Pancreas (tissue), 10 donors: Measurements from ENCODE around the gene MPC1. TPM values are rescaled to one million over a fixed set of nuclear protein-coding genes. Genes with fewer than 3 reads are reported as not detected.

ENCODE experiments used
- ATAC-seq, 4 donors: fragments of 200-7000 bp; cut with Tn5 transposase; one replicate each; pipeline versions ENCODE4 v1.8.0 to v1.9.1; 2020; ENCODE audit warnings: mild to moderate bottlenecking in 4 of 4, moderate library complexity in 4 of 4
- DNase-seq, 6 donors: peaks; one replicate each; pipeline ENCODE4 v3.0.0-alpha.2; 2020
- FAIRE-seq: peaks from 2 replicates; lab custom pipeline; 2012; peaks lifted over from hg19 to GRCh38; lab: Jason Lieb, UNC
- H3K27ac ChIP-seq, 4 donors: fragments of 200-600 bp; sonication (generic); 1 replicate in 3 of 4; 2 replicates in 1 of 4; pipeline versions ENCODE4 v1.5.0 to v1.8.0; 2020
- H3K27me3 ChIP-seq, 4 donors: fragments of 200-600 bp; one replicate each; pipeline ENCODE4 v1.8.0; 2021
- H3K36me3 ChIP-seq, 3 donors: fragments of 200-600 bp; sonication (generic) in 1 of 3; one replicate each; pipeline versions ENCODE4 v1.5.0 to v1.8.0; 2020 to 2021
- H3K4me1 ChIP-seq, 3 donors: fragments of 200-600 bp; one replicate each; pipeline ENCODE4 v1.8.0; 2021
- H3K4me3 ChIP-seq, 4 donors: fragments of 200-600 bp; sonication (generic) in 2 of 4; one replicate each; pipeline versions ENCODE4 v1.5.0 to v1.8.0; 2020 to 2021
- H3K9me3 ChIP-seq, 4 donors: fragments of 200-600 bp; one replicate each; pipeline ENCODE4 v1.8.0; 2021
- whole genome bisulfite sequencing, 2 donors: extraction: QIAGEN DNeasy Blood & Tissue Kit; methylation state at CpG; one replicate each; pipeline ENCODE4 v1.1.7; 2013; 5-methylcytosine and 5-hydroxymethylcytosine counted together
- intact Hi-C, 3 donors: fragments of 100-400 bp; cut with DNase I; formaldehyde crosslinking; loops; one replicate each; pipeline versions ENCODE4 v1.11.1 to v1.14.2; 2022
- polyA plus RNA-seq, 2 donors: library from polyadenylated mRNA; stranded (reverse); fragments of 200-250 nt; gene quantifications; one replicate each; pipeline ENCODE4 v1.2.3, GENCODE V29; 2013
- total RNA-seq, 6 donors: library from RNA; stranded (reverse); fragmentation: NEBNext Ultra II Directional in 4 of 6; extraction: Animal tissue kit (Norgen Biotek cat#: 25700) in 4 of 6; gene quantifications; one replicate each; pipeline versions ENCODE4 v1.2.1 to v1.2.4, GENCODE V29; 2021 to 2023
- TF ChIP-seq, protein P1 (sequence below), 4 donors: fragments of 200-600 bp; sonication (generic) in 3 of 4; IDR thresholded peaks; one replicate each; pipeline versions ENCODE4 v1.5.0 to v1.8.0; 2021; ENCODE audit warnings: antibody characterized with exemption in 4 of 4
- donor health status: healthy with polysubstance abuse.
- donor health status: DM: no; HTN: no; CAD: no; lungs with moderate emphysema.
- donor health status: DM: no; HTN: no; CAD: no.
- donor health status: control.
- donor health status: control.
- donor health status: Bipolar disorder and iron deficiency.
- donor health status: DM: yes; HTN: yes; CAD: no.
- donor health status: DM: no; HTN: no; CAD: no.
- donor health status: DM: no; HTN: no; CAD: no.
- donor health status: DM: yes; HTN: yes; CAD: no.

The MPC1 gene
- total and polyA plus RNA-seq, 8 donors, result 17.0 to 56.3 (median 26.8) TPM

- H3K36me3 ChIP-seq, result peaks cover 0 to 33% (median 0%) of the 10 kb centered on the region in 3 donors
- FAIRE-seq, result no peak
Observed at GRCh38 chr6:166419286-166419685, 36.5 kb upstream of the MPC1 start.

GRCh38 chr6:166418691-166419143 lies 36.0 kb upstream of the MPC1 start:
- FAIRE-seq, result no peak
- DNase-seq, result no peak
- TF ChIP-seq, protein P1, sequence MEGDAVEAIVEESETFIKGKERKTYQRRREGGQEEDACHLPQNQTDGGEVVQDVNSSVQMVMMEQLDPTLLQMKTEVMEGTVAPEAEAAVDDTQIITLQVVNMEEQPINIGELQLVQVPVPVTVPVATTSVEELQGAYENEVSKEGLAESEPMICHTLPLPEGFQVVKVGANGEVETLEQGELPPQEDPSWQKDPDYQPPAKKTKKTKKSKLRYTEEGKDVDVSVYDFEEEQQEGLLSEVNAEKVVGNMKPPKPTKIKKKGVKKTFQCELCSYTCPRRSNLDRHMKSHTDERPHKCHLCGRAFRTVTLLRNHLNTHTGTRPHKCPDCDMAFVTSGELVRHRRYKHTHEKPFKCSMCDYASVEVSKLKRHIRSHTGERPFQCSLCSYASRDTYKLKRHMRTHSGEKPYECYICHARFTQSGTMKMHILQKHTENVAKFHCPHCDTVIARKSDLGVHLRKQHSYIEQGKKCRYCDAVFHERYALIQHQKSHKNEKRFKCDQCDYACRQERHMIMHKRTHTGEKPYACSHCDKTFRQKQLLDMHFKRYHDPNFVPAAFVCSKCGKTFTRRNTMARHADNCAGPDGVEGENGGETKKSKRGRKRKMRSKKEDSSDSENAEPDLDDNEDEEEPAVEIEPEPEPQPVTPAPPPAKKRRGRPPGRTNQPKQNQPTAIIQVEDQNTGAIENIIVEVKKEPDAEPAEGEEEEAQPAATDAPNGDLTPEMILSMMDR (IDR thresholded peaks at IDR 0.05), result no peak
- Histone ChIP-seq H3K27ac (no peak overlapping the region), H3K4me3 (no peak overlapping the region), H3K27me3 (no peaks in the 10 kb centered on the region), H3K36me3 (peaks cover 0 to 29% (median 0%) of the 10 kb centered on the region in 3 donors), H3K4me1 (no peaks in the 10 kb centered on the region), H3K9me3 (no peaks in the 10 kb centered on the region)
- no peak for ATAC-seq
- WGBS, 2 donors, result 92 to 94% methylated on average over 9 of the region's 9 CpGs
- intact Hi-C loops, result no loop called here

More at GRCh38 chr6:166419286-166419685, 36.5 kb upstream of the MPC1 start:
- DNase-seq (no peak), ATAC-seq (no peak)
- no peak overlapping the region for H3K27ac ChIP-seq
- intact Hi-C loops, result no loop called here
- no peaks in the 10 kb centered on the region for H3K27me3 ChIP-seq
- 93 to 96% methylated on average over 7 of the region's 7 CpGs for WGBS, 2 donors
- TF ChIP-seq, protein P1 (IDR thresholded peaks at IDR 0.05), result no peak
- no peaks in the 10 kb centered on the region for H3K4me1 ChIP-seq
- no peaks in the 10 kb centered on the region for H3K9me3 ChIP-seq
- no peak overlapping the region for H3K4me3 ChIP-seq

- Histone ChIP-seq H3K27ac (no peak overlapping the region), H3K4me1 (no peaks in the 10 kb centered on the region), H3K27me3 (no peaks in the 10 kb centered on the region), H3K36me3 (peaks cover 0 to 26% (median 0%) of the 10 kb centered on the region in 3 donors), H3K9me3 (no peaks in the 10 kb centered on the region), H3K4me3 (no peak overlapping the region)
- ATAC-seq (no peak), DNase-seq (no peak), FAIRE-seq (no peak)
- 93 to 95% methylated on average over 6 of the region's 6 CpGs for WGBS, 2 donors
- TF ChIP-seq, protein P1 (IDR thresholded peaks at IDR 0.05), result no peak
- intact Hi-C loops, result no loop called here
Observed at GRCh38 chr6:166417285-166417691, 34.5 kb upstream of the MPC1 start.

DNA sequence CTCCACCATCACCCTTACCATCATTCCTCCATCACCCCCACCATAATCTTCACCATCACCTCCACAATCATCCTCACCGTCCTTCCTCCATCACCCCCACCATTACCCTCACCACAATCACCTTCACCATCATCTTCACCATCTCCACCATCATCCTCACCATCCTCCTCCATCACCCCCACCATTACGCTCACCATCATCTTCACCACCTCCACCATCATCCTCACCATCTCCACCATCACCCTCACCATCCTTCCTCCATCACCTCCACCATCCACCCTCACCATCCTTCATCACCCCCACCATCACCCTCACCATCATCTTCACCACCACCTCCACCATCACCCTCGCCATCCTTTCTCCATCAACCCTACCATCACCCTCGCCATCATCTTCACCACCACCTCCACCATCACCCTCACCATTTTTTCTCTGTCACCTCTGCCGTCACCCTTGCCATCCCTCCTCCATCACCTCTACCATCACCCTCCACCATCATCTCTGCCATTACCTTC lies 33.1 kb upstream of the MPC1 start:
- DNase-seq (no peak), FAIRE-seq (no peak), ATAC-seq (no peak)
- H3K4me1 ChIP-seq, result no peaks in the 10 kb centered on the region
- TF ChIP-seq, protein P1 (IDR thresholded peaks at IDR 0.05), result no peak
- no peak overlapping the region for H3K4me3 ChIP-seq
- H3K36me3 ChIP-seq, result peaks cover 0 to 28% (median 0%) of the 10 kb centered on the region in 3 donors
- 71 to 93% methylated on average over 5 of the region's 5 CpGs for WGBS, 2 donors
- no peaks in the 10 kb centered on the region for H3K27me3 ChIP-seq
- no peaks in the 10 kb centered on the region for H3K9me3 ChIP-seq
- intact Hi-C loops, result no loop called here
- no peak overlapping the region for H3K27ac ChIP-seq

DNA sequence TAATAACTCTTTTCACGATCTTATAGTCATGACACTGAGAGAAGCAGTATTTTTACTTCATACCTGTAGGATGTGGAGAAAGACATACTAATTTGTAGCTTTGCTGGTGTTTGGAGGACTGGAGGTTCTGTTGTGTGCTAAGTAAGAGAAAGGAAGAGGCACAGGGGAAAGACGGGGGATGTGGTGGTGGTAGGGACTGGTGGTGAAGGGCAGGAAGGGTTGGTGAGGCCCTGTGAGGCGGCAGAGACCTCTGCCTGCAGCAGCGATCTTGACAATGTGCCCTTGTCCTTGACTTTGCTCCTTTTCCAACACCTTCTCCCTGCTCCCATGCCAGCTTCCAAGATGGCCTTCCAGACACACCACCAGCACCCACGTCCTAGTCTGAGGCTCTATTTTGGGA lies 32.6 kb upstream of the MPC1 start:
- H3K36me3 ChIP-seq, result peaks cover 0 to 28% (median 0%) of the 10 kb centered on the region in 3 donors
- 75 to 87% methylated on average over 5 of the region's 5 CpGs for WGBS, 2 donors
- no peak overlapping the region for H3K27ac ChIP-seq
- no peak for FAIRE-seq
- no peaks in the 10 kb centered on the region for H3K9me3 ChIP-seq
- intact Hi-C loops, result no loop called here
- TF ChIP-seq, protein P1 (IDR thresholded peaks at IDR 0.05), result no peak
- no peak for ATAC-seq
- DNase-seq, result no peak
- no peaks in the 10 kb centered on the region for H3K4me1 ChIP-seq
- no peak overlapping the region for H3K4me3 ChIP-seq
- H3K27me3 ChIP-seq, result no peaks in the 10 kb centered on the region
